K562 (cell line): ENCODE measurements around the gene LRRC59. TPM values are rescaled to one million over a fixed set of nuclear protein-coding genes. Genes with fewer than 3 reads are reported as not detected.

Experiments used
- CCAR2 ChIP-seq: fragments of 200-400 bp; formaldehyde crosslinking; IDR thresholded peaks from 2 replicates; pipeline ENCODE4 v1.6.1; 2017; ENCODE audit warnings: mild to moderate bottlenecking, low read depth, low read length
- KDM5B ChIP-seq: fragments of 200-600 bp; sonication (generic); IDR thresholded peaks from 2 replicates; pipeline ENCODE4 v1.6.1; 2012; ENCODE audit warnings: low read depth, mild to moderate bottlenecking, moderate library complexity, low read length, control low read depth, inconsistent platforms; ENCODE audit not compliant: insufficient replicate concordance
- MAFG ChIP-seq: fragments of 450-650 bp; conservative IDR thresholded peaks from 2 replicates; pipeline ENCODE4 v1.6.1; 2016; ENCODE audit warnings: missing genetic modification characterization, missing compliant biosample characterization
- MGA ChIP-seq: fragments of 450-650 bp; IDR thresholded peaks from 2 replicates; pipeline ENCODE4 v1.6.1; 2016; ENCODE audit warnings: mild to moderate bottlenecking, moderate library complexity
- NR2C1 ChIP-seq, 2 experiments: fragments of 450-650 bp; IDR thresholded peaks; 2 replicates each; pipeline ENCODE4 v1.6.1; 2017; ENCODE audit warnings: mild to moderate bottlenecking in 2 of 2, antibody characterized with exemption in 1 of 2, inconsistent platforms in 1 of 2, missing compliant biosample characterization in 1 of 2, missing genetic modification characterization in 1 of 2
- RBBP5 ChIP-seq: fragments of 200-600 bp; sonication (generic); IDR thresholded peaks from 2 replicates; pipeline ENCODE4 v1.6.1; 2012; ENCODE audit warnings: borderline replicate concordance, mild to moderate bottlenecking, low read length, control low read depth, inconsistent platforms; ENCODE audit not compliant: insufficient read depth, poor library complexity, severe bottlenecking
- SP1 ChIP-seq: sonication (generic); formaldehyde crosslinking; IDR thresholded peaks from 2 replicates; pipeline ENCODE4 v1.8.1; 2022; ENCODE audit warnings: mild to moderate bottlenecking, missing genetic modification reagents
- TAF1 ChIP-seq: IDR thresholded peaks from 2 replicates; pipeline ENCODE4 v1.6.1; 2011; ENCODE audit warnings: mild to moderate bottlenecking, low read length, moderate library complexity; ENCODE audit not compliant: insufficient read depth, control insufficient read depth, severe bottlenecking; ENCODE audit errors: extremely low read depth
- TBP ChIP-seq: optimal IDR thresholded peaks from 2 replicates; pipeline ENCODE3; 2011; ENCODE audit warnings: low read depth, low read length, improper control_type of control experiment
- ZKSCAN1 ChIP-seq: fragments of 150-350 bp; IDR thresholded peaks from 2 replicates; pipeline ENCODE4 v1.6.1; 2016; ENCODE audit warnings: low read depth, low read length
- ZNF398 ChIP-seq: fragments of 250-450 bp; sonication (Bioruptor Pico); IDR thresholded peaks from 2 replicates; pipeline ENCODE4 v1.8.0; 2021; ENCODE audit warnings: moderate library complexity, mild to moderate bottlenecking, inconsistent platforms
- polyA plus RNA-seq, 8 experiments: library from polyadenylated mRNA; depleted of rRNA in 4 of 8; stranded (reverse) in 5 of 8; unstranded in 3 of 8; fragments of >200 nt; fragmentation: Nextera tagmentation in 2 of 8; fragmentation: Illumina TruSeq in 1 of 8; extraction: Ambion mirVana in 2 of 8; extraction: Trizol in 1 of 8; gene quantifications; 2 replicates each; pipeline versions ENCODE4 v1.2.1 to v1.2.3, GENCODE V29; 2011 to 2014; ENCODE audit warnings: inconsistent platforms in 1 of 8, missing spikeins in 1 of 8
- total RNA-seq, 7 experiments: library from RNA; depleted of rRNA in 6 of 7; stranded (reverse); fragments of >200 nt in 6 of 7; fragmentation: Illumina TruSeq in 2 of 7; extraction: Trizol in 2 of 7; gene quantifications; 2 replicates each; pipeline versions ENCODE4 v1.2.1 to v1.2.3, GENCODE V29; 2011 to 2021; ENCODE audit warnings: low replicate concordance in 1 of 7

LRRC59 gene
- total and polyA plus RNA-seq, 9 of the 15 experiments (the other 6 are each of a cell fraction or from before 2014, with no cell fraction given): 27.8 to 244 (median 154) TPM

- TF ChIP-seq ZNF398: no peak
- TF ChIP-seq ZKSCAN1: no peak
- TF ChIP-seq RBBP5: peak; percentile 26
- TF ChIP-seq NR2C1 (IDR thresholded peaks at IDR 0.05): no peak
- no peak for TF ChIP-seq NR2C1 (tag; IDR thresholded peaks at IDR 0.05)
- TF ChIP-seq MAFG (tag): no peak
- TF ChIP-seq TAF1: peak; percentile 53
- peak; percentile 43; the same call in 1 of the 2 replicates for TF ChIP-seq MGA
- TF ChIP-seq SP1 (CRISPR knock-in tag): 0 out of 2 replicates have a peak, but pooled peaks have one; percentile 33
- TF ChIP-seq CCAR2: no peak
- TF ChIP-seq TBP: peak; percentile 19
- peak; percentile 61 for TF ChIP-seq KDM5B
These were observed 28.6 kb upstream of the LRRC59 start, which contains the start of gene ACSF2 (continued) for GRCh38 chr17:50425682-50426471.
